H1 (cell line): ENCODE results near the gene TWIST2. TPM values are rescaled to one million over a fixed set of nuclear protein-coding genes. Genes with fewer than 3 reads are reported as not detected.

Source experiments
- CREB1 ChIP-seq: IDR thresholded peaks from 2 replicates; pipeline ENCODE4 v1.6.1; 2012; ENCODE audit warnings: inconsistent platforms
- SIN3A ChIP-seq, 2 experiments: IDR thresholded peaks in 1 of 2; conservative IDR thresholded peaks in 1 of 2; 2 replicates each; pipeline ENCODE4 v1.6.1; 2011 to 2012; ENCODE audit warnings: low read length in 2 of 2, improper control_type of control experiment in 1 of 2, low read depth in 1 of 2, mild to moderate bottlenecking in 1 of 2
- polyA plus RNA-seq, 7 experiments: library from polyadenylated mRNA; depleted of rRNA in 3 of 7; stranded (reverse) in 5 of 7; unstranded in 2 of 7; fragments of >200 nt in 5 of 7; fragments of 200-250 nt in 2 of 7; gene quantifications; 1 replicate in 5 of 7; 2 replicates in 1 of 7; 4 replicates in 1 of 7; pipeline versions ENCODE4 v1.2.1 to v1.2.3, GENCODE V29; 2011 to 2013; ENCODE audit warnings: missing spikeins in 2 of 7, mixed read lengths in 2 of 7
- total RNA-seq: library from RNA; stranded (reverse); fragmentation: NEBNext Ultra II Directional; extraction: Animal tissue kit (Norgen Biotek cat#: 25700); gene quantifications from 2 replicates; pipeline ENCODE4 v1.2.1, GENCODE V29; 2021
- TF ChIP-seq, protein P1 (sequence below): fragments of 300-600 bp; sonication (generic); IDR thresholded peaks from 2 replicates; pipeline ENCODE4 v1.7.1; 2012; ENCODE audit warnings: low read length, moderate library complexity, mild to moderate bottlenecking, inconsistent platforms; ENCODE audit not compliant: insufficient replicate concordance
- TF ChIP-seq, protein P2 (sequence below): IDR thresholded peaks from 2 replicates; pipeline ENCODE4 v1.6.1; 2012; ENCODE audit warnings: inconsistent platforms
- TF ChIP-seq, protein P3 (sequence below): IDR thresholded peaks from 2 replicates; pipeline ENCODE4 v1.6.1; 2011; ENCODE audit warnings: low read depth, mild to moderate bottlenecking, low read length; ENCODE audit not compliant: insufficient read depth

TWIST2 gene
- total and polyA plus RNA-seq, 2 of the 8 experiments (the other 6 are each of a cell fraction or from before 2014, with no cell fraction given), result 2.6 to 4.3 TPM

- TF ChIP-seq, protein P1, sequence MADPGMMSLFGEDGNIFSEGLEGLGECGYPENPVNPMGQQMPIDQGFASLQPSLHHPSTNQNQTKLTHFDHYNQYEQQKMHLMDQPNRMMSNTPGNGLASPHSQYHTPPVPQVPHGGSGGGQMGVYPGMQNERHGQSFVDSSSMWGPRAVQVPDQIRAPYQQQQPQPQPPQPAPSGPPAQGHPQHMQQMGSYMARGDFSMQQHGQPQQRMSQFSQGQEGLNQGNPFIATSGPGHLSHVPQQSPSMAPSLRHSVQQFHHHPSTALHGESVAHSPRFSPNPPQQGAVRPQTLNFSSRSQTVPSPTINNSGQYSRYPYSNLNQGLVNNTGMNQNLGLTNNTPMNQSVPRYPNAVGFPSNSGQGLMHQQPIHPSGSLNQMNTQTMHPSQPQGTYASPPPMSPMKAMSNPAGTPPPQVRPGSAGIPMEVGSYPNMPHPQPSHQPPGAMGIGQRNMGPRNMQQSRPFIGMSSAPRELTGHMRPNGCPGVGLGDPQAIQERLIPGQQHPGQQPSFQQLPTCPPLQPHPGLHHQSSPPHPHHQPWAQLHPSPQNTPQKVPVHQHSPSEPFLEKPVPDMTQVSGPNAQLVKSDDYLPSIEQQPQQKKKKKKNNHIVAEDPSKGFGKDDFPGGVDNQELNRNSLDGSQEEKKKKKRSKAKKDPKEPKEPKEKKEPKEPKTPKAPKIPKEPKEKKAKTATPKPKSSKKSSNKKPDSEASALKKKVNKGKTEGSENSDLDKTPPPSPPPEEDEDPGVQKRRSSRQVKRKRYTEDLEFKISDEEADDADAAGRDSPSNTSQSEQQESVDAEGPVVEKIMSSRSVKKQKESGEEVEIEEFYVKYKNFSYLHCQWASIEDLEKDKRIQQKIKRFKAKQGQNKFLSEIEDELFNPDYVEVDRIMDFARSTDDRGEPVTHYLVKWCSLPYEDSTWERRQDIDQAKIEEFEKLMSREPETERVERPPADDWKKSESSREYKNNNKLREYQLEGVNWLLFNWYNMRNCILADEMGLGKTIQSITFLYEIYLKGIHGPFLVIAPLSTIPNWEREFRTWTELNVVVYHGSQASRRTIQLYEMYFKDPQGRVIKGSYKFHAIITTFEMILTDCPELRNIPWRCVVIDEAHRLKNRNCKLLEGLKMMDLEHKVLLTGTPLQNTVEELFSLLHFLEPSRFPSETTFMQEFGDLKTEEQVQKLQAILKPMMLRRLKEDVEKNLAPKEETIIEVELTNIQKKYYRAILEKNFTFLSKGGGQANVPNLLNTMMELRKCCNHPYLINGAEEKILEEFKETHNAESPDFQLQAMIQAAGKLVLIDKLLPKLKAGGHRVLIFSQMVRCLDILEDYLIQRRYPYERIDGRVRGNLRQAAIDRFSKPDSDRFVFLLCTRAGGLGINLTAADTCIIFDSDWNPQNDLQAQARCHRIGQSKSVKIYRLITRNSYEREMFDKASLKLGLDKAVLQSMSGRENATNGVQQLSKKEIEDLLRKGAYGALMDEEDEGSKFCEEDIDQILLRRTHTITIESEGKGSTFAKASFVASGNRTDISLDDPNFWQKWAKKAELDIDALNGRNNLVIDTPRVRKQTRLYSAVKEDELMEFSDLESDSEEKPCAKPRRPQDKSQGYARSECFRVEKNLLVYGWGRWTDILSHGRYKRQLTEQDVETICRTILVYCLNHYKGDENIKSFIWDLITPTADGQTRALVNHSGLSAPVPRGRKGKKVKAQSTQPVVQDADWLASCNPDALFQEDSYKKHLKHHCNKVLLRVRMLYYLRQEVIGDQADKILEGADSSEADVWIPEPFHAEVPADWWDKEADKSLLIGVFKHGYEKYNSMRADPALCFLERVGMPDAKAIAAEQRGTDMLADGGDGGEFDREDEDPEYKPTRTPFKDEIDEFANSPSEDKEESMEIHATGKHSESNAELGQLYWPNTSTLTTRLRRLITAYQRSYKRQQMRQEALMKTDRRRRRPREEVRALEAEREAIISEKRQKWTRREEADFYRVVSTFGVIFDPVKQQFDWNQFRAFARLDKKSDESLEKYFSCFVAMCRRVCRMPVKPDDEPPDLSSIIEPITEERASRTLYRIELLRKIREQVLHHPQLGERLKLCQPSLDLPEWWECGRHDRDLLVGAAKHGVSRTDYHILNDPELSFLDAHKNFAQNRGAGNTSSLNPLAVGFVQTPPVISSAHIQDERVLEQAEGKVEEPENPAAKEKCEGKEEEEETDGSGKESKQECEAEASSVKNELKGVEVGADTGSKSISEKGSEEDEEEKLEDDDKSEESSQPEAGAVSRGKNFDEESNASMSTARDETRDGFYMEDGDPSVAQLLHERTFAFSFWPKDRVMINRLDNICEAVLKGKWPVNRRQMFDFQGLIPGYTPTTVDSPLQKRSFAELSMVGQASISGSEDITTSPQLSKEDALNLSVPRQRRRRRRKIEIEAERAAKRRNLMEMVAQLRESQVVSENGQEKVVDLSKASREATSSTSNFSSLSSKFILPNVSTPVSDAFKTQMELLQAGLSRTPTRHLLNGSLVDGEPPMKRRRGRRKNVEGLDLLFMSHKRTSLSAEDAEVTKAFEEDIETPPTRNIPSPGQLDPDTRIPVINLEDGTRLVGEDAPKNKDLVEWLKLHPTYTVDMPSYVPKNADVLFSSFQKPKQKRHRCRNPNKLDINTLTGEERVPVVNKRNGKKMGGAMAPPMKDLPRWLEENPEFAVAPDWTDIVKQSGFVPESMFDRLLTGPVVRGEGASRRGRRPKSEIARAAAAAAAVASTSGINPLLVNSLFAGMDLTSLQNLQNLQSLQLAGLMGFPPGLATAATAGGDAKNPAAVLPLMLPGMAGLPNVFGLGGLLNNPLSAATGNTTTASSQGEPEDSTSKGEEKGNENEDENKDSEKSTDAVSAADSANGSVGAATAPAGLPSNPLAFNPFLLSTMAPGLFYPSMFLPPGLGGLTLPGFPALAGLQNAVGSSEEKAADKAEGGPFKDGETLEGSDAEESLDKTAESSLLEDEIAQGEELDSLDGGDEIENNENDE, result no peak
- TF ChIP-seq SIN3A (conservative IDR thresholded peaks at IDR 0.05 in 1 of 2, IDR thresholded peaks at IDR 0.05 in 1 of 2; ENCODE audit: low read depth in 1 of 2, low read length in 2 of 2) (no peak), CREB1 (no peak)
- TF ChIP-seq, protein P2, sequence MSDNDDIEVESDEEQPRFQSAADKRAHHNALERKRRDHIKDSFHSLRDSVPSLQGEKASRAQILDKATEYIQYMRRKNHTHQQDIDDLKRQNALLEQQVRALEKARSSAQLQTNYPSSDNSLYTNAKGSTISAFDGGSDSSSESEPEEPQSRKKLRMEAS, result no peak
- TF ChIP-seq, protein P3, sequence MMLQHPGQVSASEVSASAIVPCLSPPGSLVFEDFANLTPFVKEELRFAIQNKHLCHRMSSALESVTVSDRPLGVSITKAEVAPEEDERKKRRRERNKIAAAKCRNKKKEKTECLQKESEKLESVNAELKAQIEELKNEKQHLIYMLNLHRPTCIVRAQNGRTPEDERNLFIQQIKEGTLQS, result no peak
- TF ChIP-seq, all 59 proteins: peak for 0
Measured at GRCh38 chr2:238816291-238816690, 31.6 kb upstream of the TWIST2 start (continued).
